Bone marrow (tissue), 2 donors: ENCODE data around the gene CTU1.

ENCODE experiments used
- DNase-seq, 2 donors: peaks; one replicate each; lab custom pipeline; 2025; lab: John Stamatoyannopoulos, UW

The CTU1 gene

GRCh38 chr19:51103926-51104341 is 4.3 kb downstream of the CTU1 start:
- DNase-seq: no peak

- DNase-seq: no peak
Measured at GRCh38 chr19:51102991-51103390, 5.2 kb downstream of the CTU1 start.

GRCh38 chr19:51101171-51101865 is 6.9 kb downstream of the CTU1 start:
- DNase-seq: no peak

- DNase-seq: no peak
Measured at GRCh38 chr19:51100601-51101000, 7.6 kb downstream of the CTU1 start.

GRCh38 chr19:51099047-51099382 is 9.2 kb downstream of the CTU1 start:
- DNase-seq: no peak

- DNase-seq: no peak
Measured at GRCh38 chr19:51098365-51099046, 9.7 kb downstream of the CTU1 start.

GRCh38 chr19:51097796-51098195 is 10.4 kb downstream of the CTU1 start:
- DNase-seq: no peak

GRCh38 chr19:51097166-51097738 is 11.0 kb downstream of the CTU1 start:
- DNase-seq: peak in 1 of 2 donors; percentile 41

- DNase-seq: no peak
Measured at GRCh38 chr19:51096473-51097165, 11.6 kb downstream of the CTU1 start.

- DNase-seq: no peak
Measured at GRCh38 chr19:51094696-51095279, 13.4 kb downstream of the CTU1 start.

GRCh38 chr19:51093510-51094345 is 14.5 kb downstream of the CTU1 start:
- no peak for DNase-seq

- no peak for DNase-seq
Measured at GRCh38 chr19:51093101-51093500, 15.1 kb downstream of the CTU1 start.

- no peak for DNase-seq
Measured at GRCh38 chr19:51091895-51092873, 16.0 kb downstream of the CTU1 start.

- DNase-seq: no peak
Measured at GRCh38 chr19:51091126-51091525, 17.1 kb downstream of the CTU1 start.

- DNase-seq: no peak
Measured at GRCh38 chr19:51090471-51090870, 17.7 kb downstream of the CTU1 start.

GRCh38 chr19:51089786-51090185 is 18.4 kb downstream of the CTU1 start:
- no peak for DNase-seq

- no peak for DNase-seq
Measured at GRCh38 chr19:51086153-51086850, 21.9 kb downstream of the CTU1 start.

GRCh38 chr19:51084505-51084904 is 23.7 kb downstream of the CTU1 start:
- DNase-seq: no peak

- no peak for DNase-seq
Measured at GRCh38 chr19:51083783-51084182, 24.4 kb downstream of the CTU1 start.

GRCh38 chr19:51083181-51083580 is 25.0 kb downstream of the CTU1 start:
- no peak for DNase-seq
